GM23338 (cell line): ENCODE results near the gene H2BK1. TPM values are rescaled to one million over a fixed set of nuclear protein-coding genes. Genes with fewer than 3 reads are reported as not detected.

Source experiments
- ATAC-seq: fragments of 200-7000 bp; cut with Tn5 transposase; 3 replicates; pipeline ENCODE4 v1.9.1; 2020
- DNase-seq: peaks from one replicate; pipeline ENCODE4 v3.0.0-alpha.2; 2015; ENCODE audit warnings: low spot score
- H2AFZ ChIP-seq: fragments of 200-600 bp; sonication (generic); 2 replicates; pipeline ENCODE4 v1.8.0; 2016; ENCODE audit warnings: antibody characterized with exemption, mild to moderate bottlenecking, moderate library complexity
- H3F3A ChIP-seq: fragments of 200-600 bp; sonication (generic); replicated peaks from 2 replicates; pipeline ENCODE4 v1.8.0; 2017; ENCODE audit warnings: antibody characterized with exemption, mixed run types, low read depth
- H3K27ac ChIP-seq: fragments of 200-600 bp; sonication (generic); 2 replicates; pipeline ENCODE4 v1.6.1; 2016; ENCODE audit warnings: low read depth
- H3K27me3 ChIP-seq: fragments of 200-600 bp; sonication (generic); 2 replicates; pipeline ENCODE4 v1.8.0; 2016; ENCODE audit warnings: mild to moderate bottlenecking, mixed run types, moderate library complexity; ENCODE audit not compliant: insufficient read depth
- H3K36me3 ChIP-seq: fragments of 200-600 bp; sonication (generic); 2 replicates; pipeline ENCODE4 v1.8.0; 2016; ENCODE audit warnings: mild to moderate bottlenecking; ENCODE audit not compliant: insufficient read depth
- H3K4me1 ChIP-seq: fragments of 200-600 bp; sonication (generic); 2 replicates; pipeline ENCODE4 v1.8.0; 2016; ENCODE audit warnings: mild to moderate bottlenecking, moderate library complexity; ENCODE audit not compliant: insufficient read depth
- H3K4me2 ChIP-seq: fragments of 200-600 bp; sonication (generic); 2 replicates; pipeline ENCODE4 v1.7.1; 2017; ENCODE audit warnings: mixed run types
- H3K4me3 ChIP-seq: fragments of 200-600 bp; sonication (generic); 2 replicates; pipeline ENCODE4 v1.6.1; 2016; ENCODE audit warnings: mixed run types
- H3K79me2 ChIP-seq: fragments of 200-600 bp; sonication (generic); replicated peaks from 2 replicates; pipeline ENCODE4 v1.8.0; 2017; ENCODE audit warnings: mild to moderate bottlenecking; ENCODE audit not compliant: insufficient read depth
- H3K9me2 ChIP-seq: fragments of 200-600 bp; sonication (generic); 2 replicates; pipeline ENCODE4 v1.8.0; 2017; ENCODE audit not compliant: insufficient read depth
- H4K20me1 ChIP-seq: fragments of 200-600 bp; sonication (generic); replicated peaks from 2 replicates; pipeline ENCODE4 v1.8.0; 2017; ENCODE audit warnings: mild to moderate bottlenecking; ENCODE audit not compliant: insufficient read depth
- H3K27ac Mint-ChIP-seq: 2 replicates; pipeline ENCODE4 v1.8.0; 2020; ENCODE audit warnings: inconsistent platforms, mild to moderate bottlenecking, moderate library complexity, mixed read lengths
- H3K27me3 Mint-ChIP-seq: 3 replicates; pipeline ENCODE4 v1.8.0; 2022; ENCODE audit warnings: low read depth, mild to moderate bottlenecking, moderate library complexity, mixed read lengths, inconsistent platforms; ENCODE audit not compliant: insufficient read depth, poor library complexity
- H3K36me3 Mint-ChIP-seq: 3 replicates; pipeline ENCODE4 v1.8.0; 2021; ENCODE audit warnings: low read depth, mild to moderate bottlenecking, inconsistent platforms, moderate library complexity, mixed read lengths
- H3K4me1 Mint-ChIP-seq: 3 replicates; pipeline ENCODE4 v1.8.0; 2020; ENCODE audit warnings: mild to moderate bottlenecking, inconsistent platforms, mixed read lengths
- H3K4me3 Mint-ChIP-seq: 3 replicates; pipeline ENCODE4 v1.8.0; 2021; ENCODE audit warnings: moderate library complexity, mild to moderate bottlenecking, inconsistent platforms, mixed read lengths
- H3K9me3 Mint-ChIP-seq: 3 replicates; pipeline ENCODE4 v1.8.0; 2020; ENCODE audit warnings: moderate library complexity, mild to moderate bottlenecking, inconsistent platforms, mixed read lengths
- ETS1 ChIP-seq: IDR thresholded peaks from 2 replicates; pipeline ENCODE4 v1.6.1; 2016; ENCODE audit warnings: antibody characterized with exemption
- JUNB ChIP-seq: IDR thresholded peaks from one replicate; pipeline ENCODE4 v1.6.1; 2016; ENCODE audit warnings: antibody characterized with exemption; ENCODE audit not compliant: unreplicated experiment
- NANOG ChIP-seq: IDR thresholded peaks from 2 replicates; pipeline ENCODE4 v1.6.1; 2016; ENCODE audit warnings: antibody characterized with exemption, borderline replicate concordance
- REST ChIP-seq: IDR thresholded peaks from one replicate; pipeline ENCODE4 v1.6.1; 2018; ENCODE audit warnings: antibody characterized with exemption; ENCODE audit not compliant: unreplicated experiment
- ZNF114 ChIP-seq: fragments of 250-450 bp; sonication (Bioruptor Pico); IDR thresholded peaks from 2 replicates; pipeline ENCODE4 v1.5.0; 2020; ENCODE audit warnings: mild to moderate bottlenecking, moderate library complexity
- ZNF331 ChIP-seq: fragments of 250-450 bp; sonication (Bioruptor Pico); IDR thresholded peaks from 2 replicates; pipeline ENCODE4 v1.5.0; 2020; ENCODE audit warnings: low read depth, mild to moderate bottlenecking, moderate library complexity
- polyA plus RNA-seq: library from polyadenylated mRNA; unstranded; fragments of >200 nt; fragmentation: Nextera tagmentation; extraction: Ambion mirVana; gene quantifications from 2 replicates; pipeline ENCODE4 v1.2.1, GENCODE V29; 2016
- total RNA-seq: library from RNA; depleted of rRNA; stranded (reverse); fragments of >200 nt; shearing (Covaris generic); gene quantifications from 2 replicates; pipeline ENCODE4 v1.2.3, GENCODE V29; 2014

H2BK1 gene
- total and polyA plus RNA-seq, 2 experiments from 2014 or later, result not detected

- peaks cover 20% of the 10 kb centered on the region for H3K27me3 ChIP-seq
- 0 out of 2 replicates have a peak, but pooled peaks cover 5% of the 10 kb centered on the region for H3K9me2 ChIP-seq
- no peak overlapping the region for H3K27ac ChIP-seq
- H3K36me3 Mint-ChIP-seq, result 0 out of 3 replicates have a peak, but pooled peaks cover 3% of the 10 kb centered on the region
- H3K4me1 ChIP-seq, result no peaks in the 10 kb centered on the region
- no peak overlapping the region for H3K4me2 ChIP-seq
- H3K27me3 Mint-ChIP-seq, result peaks cover 20% of the 10 kb centered on the region
- no peaks in the 10 kb centered on the region for H3K79me2 ChIP-seq
- H3K4me3 ChIP-seq, result no peak overlapping the region
- peaks cover 10% of the 10 kb centered on the region; the same call in 2 of the 3 replicates for H3K9me3 Mint-ChIP-seq
- H3F3A ChIP-seq, result no peaks in the 10 kb centered on the region
- no peaks in the 10 kb centered on the region for H3K36me3 ChIP-seq
- no peak for DNase-seq
- ATAC-seq, result no peak
- TF ChIP-seq ZNF331 (CRISPR knock-in tag) (no peak), NANOG (no peak), ETS1 (no peak), REST (no peak)
- no peak overlapping the region for H2AFZ ChIP-seq
- H3K4me1 Mint-ChIP-seq, result peaks cover 12% of the 10 kb centered on the region
- no peak overlapping the region for H3K4me3 Mint-ChIP-seq
- H3K27ac Mint-ChIP-seq, result no peak overlapping the region
- H4K20me1 ChIP-seq, result no peaks in the 10 kb centered on the region
Measured at GRCh38 chr7:151179287-151179860, 30.9 kb downstream of the H2BK1 start.

GRCh38 chr7:151178831-151179230, 31.5 kb downstream of the H2BK1 start:
- Histone ChIP-seq H3K4me1 (no peaks in the 10 kb centered on the region), H3F3A (no peaks in the 10 kb centered on the region), H2AFZ (no peak overlapping the region), H3K79me2 (no peaks in the 10 kb centered on the region), H3K4me3 (no peak overlapping the region), H3K36me3 (no peaks in the 10 kb centered on the region), H3K4me2 (no peak overlapping the region), H3K27ac (no peak overlapping the region), H3K27me3 (peaks cover 25% of the 10 kb centered on the region), H3K9me2 (0 out of 2 replicates have a peak, but pooled peaks cover 5% of the 10 kb centered on the region), H4K20me1 (no peaks in the 10 kb centered on the region)
- ATAC-seq (no peak), DNase-seq (no peak)
- Mint-ChIP-seq H3K4me3 (no peak overlapping the region), H3K36me3 (0 out of 3 replicates have a peak, but pooled peaks cover 3% of the 10 kb centered on the region), H3K27me3 (peaks cover 21% of the 10 kb centered on the region), H3K9me3 (peaks cover 12% of the 10 kb centered on the region), H3K4me1 (peaks cover 12% of the 10 kb centered on the region), H3K27ac (no peak overlapping the region)
- TF ChIP-seq ZNF114 (CRISPR knock-in tag) (no peak), REST (no peak), JUNB (no peak), ZNF331 (CRISPR knock-in tag) (no peak), NANOG (no peak)
